ENCODE data around the gene HMOX2.

DNA sequence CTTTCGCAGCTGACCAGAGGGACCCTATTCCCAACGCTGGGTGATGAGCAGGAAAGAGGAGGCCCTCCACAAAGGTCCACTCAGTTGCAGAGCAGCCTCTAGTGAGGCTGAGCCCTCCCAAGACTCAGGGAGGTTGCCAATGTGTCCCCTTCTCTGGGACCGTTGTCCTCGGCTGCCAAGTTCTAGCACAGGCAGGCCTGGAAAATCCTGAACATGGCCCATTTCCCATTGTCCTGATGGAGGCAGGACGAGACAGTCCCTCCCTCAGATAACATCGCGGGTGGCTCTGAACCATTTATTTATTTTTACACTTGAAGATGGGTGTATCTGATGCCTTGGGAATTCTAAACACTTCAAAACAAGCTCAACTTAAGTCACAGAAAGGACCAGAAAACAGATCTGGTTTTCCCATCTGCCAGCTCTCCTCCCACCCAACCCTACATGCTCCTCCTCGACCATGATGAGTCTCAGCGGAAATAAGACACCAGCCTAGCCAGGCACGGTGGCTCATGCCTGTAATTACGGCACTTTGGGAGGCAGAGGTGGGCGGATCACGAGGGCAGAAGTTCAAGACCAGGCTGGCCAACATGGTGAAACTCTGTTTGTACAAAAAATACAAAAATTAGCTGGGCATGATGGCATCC lies 49.6 kb downstream of the HMOX2 start:
- no peak for TF ChIP-seq EZH2 (IDR thresholded peaks at IDR 0.05; ENCODE audit: insufficient read depth, poor library complexity, severe bottlenecking)
- no peak for TF ChIP-seq EZH2phosphoT487 (IDR thresholded peaks at IDR 0.05; ENCODE audit: insufficient read depth, low read depth)
